Mesenchymal stem cell (in vitro differentiated cells and primary cell): ENCODE data around the gene CRTC3.

ENCODE experiments used
- DNase-seq: peaks from one replicate; pipeline ENCODE4 v3.0.0-alpha.2; 2013
- H2AFZ ChIP-seq: one replicate; pipeline ENCODE4 v1.6.1; 2013; ENCODE audit warnings: low read depth, mild to moderate bottlenecking, control low read depth, inconsistent platforms, low read length, moderate library complexity
- H2AK5ac ChIP-seq: 2 replicates; pipeline ENCODE4 v1.6.1; 2013; ENCODE audit warnings: low read length, moderate library complexity, mild to moderate bottlenecking, inconsistent platforms; ENCODE audit not compliant: severe bottlenecking
- H2BK120ac ChIP-seq: one replicate; pipeline ENCODE4 v1.6.1; 2013; ENCODE audit warnings: low read depth, mild to moderate bottlenecking, inconsistent platforms, low read length, moderate library complexity
- H2BK12ac ChIP-seq, 2 experiments: one replicate each; pipeline ENCODE4 v1.6.1; 2013; ENCODE audit warnings: inconsistent platforms in 2 of 2, low read length in 2 of 2, mild to moderate bottlenecking in 2 of 2, moderate library complexity in 2 of 2, control low read depth in 1 of 2
- H2BK15ac ChIP-seq: one replicate; pipeline ENCODE4 v1.6.1; 2013; ENCODE audit warnings: mild to moderate bottlenecking, low read depth, inconsistent platforms; ENCODE audit not compliant: poor library complexity, severe bottlenecking
- H2BK5ac ChIP-seq: 2 replicates; pipeline ENCODE4 v1.6.1; 2013; ENCODE audit warnings: low read depth, mild to moderate bottlenecking, low read length, control low read depth, inconsistent platforms; ENCODE audit not compliant: poor library complexity, severe bottlenecking
- H3K14ac ChIP-seq, 2 experiments: one replicate each; pipeline ENCODE4 v1.6.1; 2013; ENCODE audit warnings: inconsistent platforms in 2 of 2, low read length in 2 of 2, control low read depth in 1 of 2, mild to moderate bottlenecking in 1 of 2, moderate library complexity in 1 of 2
- H3K18ac ChIP-seq, 2 experiments: one replicate each; pipeline ENCODE4 v1.6.1; 2013; ENCODE audit warnings: inconsistent platforms in 2 of 2, low read length in 2 of 2, control low read depth in 1 of 2, low read depth in 1 of 2, mild to moderate bottlenecking in 1 of 2
- H3K23ac ChIP-seq, 2 experiments: one replicate each; pipeline ENCODE4 v1.6.1; 2013; ENCODE audit warnings: inconsistent platforms in 2 of 2, low read length in 2 of 2, mild to moderate bottlenecking in 2 of 2, moderate library complexity in 2 of 2, control low read depth in 1 of 2
- H3K27ac ChIP-seq: 2 replicates; pipeline ENCODE4 v1.5.1; 2013; ENCODE audit warnings: mild to moderate bottlenecking, moderate library complexity, low read length, control low read depth, inconsistent platforms; ENCODE audit not compliant: poor library complexity, severe bottlenecking
- H3K27me3 ChIP-seq, 2 experiments: 2 replicates each; pipeline versions ENCODE4 v1.6.1 to v1.7.0; 2013; ENCODE audit warnings: low read length in 2 of 2, mild to moderate bottlenecking in 2 of 2, moderate library complexity in 2 of 2, control low read depth in 1 of 2, inconsistent platforms in 1 of 2; ENCODE audit not compliant: control insufficient read depth in 1 of 2, insufficient read depth in 1 of 2
- H3K36me3 ChIP-seq, 2 experiments: 2 replicates each; pipeline versions ENCODE4 v1.6.1 to v1.7.0; 2013; ENCODE audit warnings: low read length in 2 of 2, control low read depth in 1 of 2, inconsistent platforms in 1 of 2, low read depth in 1 of 2, mild to moderate bottlenecking in 1 of 2; ENCODE audit not compliant: insufficient read depth in 2 of 2, control insufficient read depth in 1 of 2
- H3K4ac ChIP-seq, 2 experiments: one replicate each; pipeline ENCODE4 v1.6.1; 2013; ENCODE audit warnings: inconsistent platforms in 2 of 2, low read length in 2 of 2, mild to moderate bottlenecking in 2 of 2, moderate library complexity in 2 of 2, control low read depth in 1 of 2, low read depth in 1 of 2
- H3K4me1 ChIP-seq: 2 replicates; pipeline ENCODE4 v1.6.1; 2013; ENCODE audit warnings: low read depth, low read length, control low read depth; ENCODE audit not compliant: control insufficient read depth, insufficient read depth
- H3K4me2 ChIP-seq: 2 replicates; pipeline ENCODE4 v1.6.1; 2013; ENCODE audit warnings: low read length, mild to moderate bottlenecking, inconsistent platforms; ENCODE audit not compliant: poor library complexity, severe bottlenecking
- H3K4me3 ChIP-seq, 2 experiments: 2 replicates each; pipeline versions ENCODE4 v1.5.1 to v1.7.0; 2013; ENCODE audit warnings: low read length in 2 of 2, mild to moderate bottlenecking in 2 of 2, control low read depth in 1 of 2, low read depth in 1 of 2; ENCODE audit not compliant: insufficient read depth in 1 of 2
- H3K79me1 ChIP-seq: replicated peaks from 2 replicates; pipeline ENCODE4 v1.6.1; 2013; ENCODE audit warnings: mild to moderate bottlenecking, control low read depth, low read length, inconsistent platforms; ENCODE audit not compliant: poor library complexity, severe bottlenecking
- H3K9ac ChIP-seq: 2 replicates; pipeline ENCODE4 v1.7.0; 2013; ENCODE audit warnings: mild to moderate bottlenecking, low read length, moderate library complexity
- H3K9me3 ChIP-seq: 2 replicates; pipeline ENCODE4 v1.7.0; 2013; ENCODE audit warnings: mild to moderate bottlenecking, low read length; ENCODE audit not compliant: control insufficient read depth
- H4K8ac ChIP-seq: one replicate; pipeline ENCODE4 v1.6.1; 2013; ENCODE audit warnings: inconsistent platforms, mild to moderate bottlenecking, low read length, moderate library complexity
- H4K91ac ChIP-seq: one replicate; pipeline ENCODE4 v1.6.1; 2013; ENCODE audit warnings: mild to moderate bottlenecking, low read length, inconsistent platforms
- WGBS: methylation state at CpG from one replicate; pipeline ENCODE4 v1.1.7; 2013; ENCODE audit warnings: mixed read lengths; 5-methylcytosine and 5-hydroxymethylcytosine counted together

The CRTC3 gene

GRCh38 chr15:90597577-90597976, 67.9 kb downstream of the CRTC3 start:
- WGBS: 100% methylated on average over 1 of the region's 2 CpGs
- no peak overlapping the region for H3K23ac ChIP-seq

GRCh38 chr15:90598031-90598577, 68.4 kb downstream of the CRTC3 start:
- no peaks in the 10 kb centered on the region for H3K27me3 ChIP-seq
- H4K8ac ChIP-seq: no peak overlapping the region
- no peaks in the 10 kb centered on the region for H3K4me1 ChIP-seq
- no peak overlapping the region for H2AK5ac ChIP-seq
- no peak overlapping the region for H4K91ac ChIP-seq
- H2BK5ac ChIP-seq: no peak overlapping the region
- H3K9ac ChIP-seq: no peak overlapping the region
- no peak overlapping the region for H3K14ac ChIP-seq
- H2BK120ac ChIP-seq: no peak overlapping the region
- no peak overlapping the region for H2BK12ac ChIP-seq
- no peak overlapping the region for H2BK15ac ChIP-seq
- no peak overlapping the region for H2AFZ ChIP-seq
- peaks cover 22 to 25% of the 10 kb centered on the region in 2 experiments for H3K36me3 ChIP-seq
- H3K23ac ChIP-seq: no peak overlapping the region
- no peaks in the 10 kb centered on the region for H3K9me3 ChIP-seq
- no peak overlapping the region for H3K27ac ChIP-seq
- DNase-seq: peak; percentile 16
- no peak overlapping the region for H3K4ac ChIP-seq
- no peak overlapping the region for H3K18ac ChIP-seq
- no peak overlapping the region for H3K4me2 ChIP-seq
- H3K4me3 ChIP-seq: no peak overlapping the region
- peaks cover 18% of the 10 kb centered on the region for H3K79me1 ChIP-seq
- 83% methylated on average over 7 of the region's 7 CpGs for WGBS

More at GRCh38 chr15:90597577-90597976, 67.9 kb downstream of the CRTC3 start:
- no peak overlapping the region for H2BK15ac ChIP-seq
- no peak overlapping the region for H3K9ac ChIP-seq
- no peak overlapping the region for H3K4ac ChIP-seq
- no peak overlapping the region for H2BK5ac ChIP-seq
- DNase-seq: no peak
- no peaks in the 10 kb centered on the region for H3K27me3 ChIP-seq
- no peak overlapping the region for H2BK120ac ChIP-seq
- H3K27ac ChIP-seq: no peak overlapping the region
- no peak overlapping the region for H4K8ac ChIP-seq
- H3K14ac ChIP-seq: no peak overlapping the region
- H3K4me2 ChIP-seq: no peak overlapping the region
- peaks cover 22 to 25% of the 10 kb centered on the region in 2 experiments for H3K36me3 ChIP-seq
- H2BK12ac ChIP-seq: no peak overlapping the region
- no peak overlapping the region for H3K4me3 ChIP-seq
- no peak overlapping the region for H2AFZ ChIP-seq
- H3K4me1 ChIP-seq: peaks cover 2% of the 10 kb centered on the region
- H3K79me1 ChIP-seq: peaks cover 18% of the 10 kb centered on the region
- no peak overlapping the region for H2AK5ac ChIP-seq
- no peak overlapping the region for H3K18ac ChIP-seq
- no peak overlapping the region for H4K91ac ChIP-seq
- no peaks in the 10 kb centered on the region for H3K9me3 ChIP-seq

GRCh38 chr15:90598679-90599078, 69.0 kb downstream of the CRTC3 start:
- Histone ChIP-seq H3K4me3 (no peak overlapping the region), H2BK15ac (no peak overlapping the region), H2BK12ac (no peak overlapping the region), H3K27me3 (no peaks in the 10 kb centered on the region), H3K4me1 (no peaks in the 10 kb centered on the region), H3K36me3 (peaks cover 22 to 27% of the 10 kb centered on the region in 2 experiments), H3K4me2 (no peak overlapping the region), H4K8ac (no peak overlapping the region), H3K27ac (no peak overlapping the region), H4K91ac (no peak overlapping the region), H3K23ac (no peak overlapping the region), H3K14ac (no peak overlapping the region), H3K9me3 (no peaks in the 10 kb centered on the region), H2BK5ac (no peak overlapping the region), H2BK120ac (no peak overlapping the region), H3K4ac (no peak overlapping the region), H3K9ac (no peak overlapping the region), H3K79me1 (peaks cover 17% of the 10 kb centered on the region), H3K18ac (no peak overlapping the region), H2AK5ac (no peak overlapping the region), H2AFZ (no peak overlapping the region)
- WGBS: 100% methylated on average over 8 of the region's 10 CpGs
- DNase-seq: no peak

GRCh38 chr15:90599116-90599515, 69.4 kb downstream of the CRTC3 start:
- Histone ChIP-seq H2BK15ac (no peak overlapping the region), H3K27ac (no peak overlapping the region), H2BK12ac (no peak overlapping the region), H3K4me1 (no peaks in the 10 kb centered on the region), H3K14ac (no peak overlapping the region), H3K9me3 (no peaks in the 10 kb centered on the region), H4K8ac (no peak overlapping the region), H2AFZ (no peak overlapping the region), H3K36me3 (peaks cover 22 to 27% of the 10 kb centered on the region in 2 experiments), H3K27me3 (no peaks in the 10 kb centered on the region), H3K9ac (no peak overlapping the region), H3K4ac (no peak overlapping the region), H2BK5ac (no peak overlapping the region), H2BK120ac (no peak overlapping the region), H3K18ac (no peak overlapping the region), H3K23ac (no peak overlapping the region), H3K4me3 (no peak overlapping the region), H2AK5ac (no peak overlapping the region), H3K4me2 (no peak overlapping the region), H3K79me1 (peaks cover 17% of the 10 kb centered on the region), H4K91ac (no peak overlapping the region)
- 96% methylated on average over 3 of the region's 4 CpGs for WGBS
- no peak for DNase-seq
